Right hindlimb (tissue), 1 donor: ENCODE measurements around the gene CPSF4L.

Experiments
- DNase-seq: peaks from one replicate; pipeline ENCODE4 v3.0.0-alpha.2; 2018

The CPSF4L gene

DNA sequence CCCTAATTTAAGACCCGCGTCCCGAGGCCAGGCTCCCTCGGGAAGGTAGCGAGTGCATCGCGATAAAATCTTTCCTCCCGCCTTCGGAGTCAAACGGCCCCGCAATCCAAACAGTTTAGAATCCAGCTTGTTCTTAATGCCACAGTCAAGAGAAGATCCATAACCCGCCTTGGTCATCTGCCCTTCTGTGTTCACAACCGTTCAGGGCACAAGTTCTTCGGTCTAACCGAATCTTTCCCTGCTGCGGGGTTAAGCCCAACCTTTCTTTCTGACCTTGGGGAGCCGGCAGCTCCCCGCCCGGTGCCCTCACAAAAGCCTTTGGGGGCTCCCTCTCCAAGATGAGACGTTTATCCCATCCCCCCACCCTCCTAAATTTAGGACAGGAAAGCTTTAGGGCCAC, 30.3 kb downstream of the CPSF4L start:
- no peak for DNase-seq

DNA sequence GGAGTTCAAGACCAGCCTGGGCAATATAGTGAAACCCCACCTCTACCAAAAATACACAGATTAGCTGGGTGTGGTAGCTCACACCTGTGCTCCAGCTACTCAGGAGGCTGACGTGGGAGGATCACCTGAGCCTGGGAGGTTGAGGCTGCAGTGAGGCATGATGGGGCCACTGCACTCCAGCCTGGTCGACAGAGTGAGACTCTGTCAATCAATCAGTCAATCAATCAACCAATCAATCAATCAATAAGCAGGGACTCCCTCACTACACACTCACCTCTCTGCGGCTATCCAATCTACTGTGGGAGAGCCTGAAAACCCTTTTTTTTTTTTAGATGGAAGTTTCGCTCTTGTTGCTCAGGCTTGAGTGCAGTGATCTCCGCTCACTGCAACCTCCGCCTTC, 31.6 kb downstream of the CPSF4L start:
- no peak for DNase-seq

DNA sequence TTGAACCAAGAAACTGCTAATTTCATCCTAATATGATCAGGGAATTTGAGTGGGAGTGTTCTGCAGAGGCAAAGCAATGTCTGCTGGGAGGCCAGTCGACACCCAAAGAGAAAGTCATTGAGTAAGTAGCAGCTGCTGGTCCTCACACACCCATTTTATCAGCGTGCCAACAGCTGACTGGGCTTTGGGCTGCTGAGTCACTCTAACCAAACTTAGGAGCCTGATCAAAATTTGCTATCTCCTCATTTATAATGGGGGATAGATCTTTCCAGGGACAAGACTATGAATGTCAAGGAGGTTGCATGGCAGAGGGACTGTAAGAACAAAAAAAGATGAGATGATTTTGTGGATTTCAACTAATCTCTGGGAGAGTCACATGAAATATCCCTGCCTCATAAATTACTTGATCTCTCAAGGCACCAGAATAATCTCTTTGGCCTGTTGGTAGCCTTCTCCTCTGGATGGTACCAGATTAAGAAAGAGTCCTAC, 32.9 kb downstream of the CPSF4L start:
- DNase-seq, result peak; percentile 49

DNA sequence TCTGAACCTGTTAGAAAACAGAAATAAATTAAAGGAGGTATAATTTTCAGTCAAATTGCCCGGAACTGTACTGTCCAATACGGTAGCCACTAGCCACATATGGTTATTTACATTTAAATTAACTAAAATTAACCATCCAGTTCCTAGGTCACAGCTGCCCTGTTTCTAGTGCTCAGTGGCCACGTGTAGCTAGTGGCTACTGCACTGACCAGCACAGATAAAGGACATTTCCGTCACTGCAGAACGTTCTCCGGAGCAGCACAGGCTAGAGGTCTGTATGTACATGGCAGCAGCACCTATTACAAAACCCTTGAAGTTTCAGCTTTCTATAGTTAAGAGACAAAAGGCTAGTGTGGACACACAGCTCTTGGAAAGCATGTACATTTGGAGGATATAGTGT, 33.7 kb downstream of the CPSF4L start:
- DNase-seq, result no peak

DNA sequence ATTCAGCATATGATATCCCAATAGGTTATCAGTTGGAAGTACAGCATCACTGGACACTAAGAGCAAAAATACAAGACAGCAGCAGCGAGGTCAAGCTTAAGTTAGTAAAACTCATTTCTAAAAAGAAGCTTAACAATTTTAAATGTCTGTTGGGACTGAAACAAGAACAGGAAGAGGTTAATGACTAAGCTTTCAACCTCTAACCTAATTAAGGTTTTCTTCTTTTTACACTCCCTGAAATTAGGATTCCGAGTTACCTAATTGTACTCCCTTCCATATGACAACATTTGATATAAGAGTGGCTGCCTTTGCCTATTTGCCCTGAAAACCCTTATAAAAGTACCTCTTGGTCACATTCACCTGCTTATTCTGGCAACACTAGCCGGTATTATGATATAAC, 34.3 kb downstream of the CPSF4L start:
- no peak for DNase-seq

DNA sequence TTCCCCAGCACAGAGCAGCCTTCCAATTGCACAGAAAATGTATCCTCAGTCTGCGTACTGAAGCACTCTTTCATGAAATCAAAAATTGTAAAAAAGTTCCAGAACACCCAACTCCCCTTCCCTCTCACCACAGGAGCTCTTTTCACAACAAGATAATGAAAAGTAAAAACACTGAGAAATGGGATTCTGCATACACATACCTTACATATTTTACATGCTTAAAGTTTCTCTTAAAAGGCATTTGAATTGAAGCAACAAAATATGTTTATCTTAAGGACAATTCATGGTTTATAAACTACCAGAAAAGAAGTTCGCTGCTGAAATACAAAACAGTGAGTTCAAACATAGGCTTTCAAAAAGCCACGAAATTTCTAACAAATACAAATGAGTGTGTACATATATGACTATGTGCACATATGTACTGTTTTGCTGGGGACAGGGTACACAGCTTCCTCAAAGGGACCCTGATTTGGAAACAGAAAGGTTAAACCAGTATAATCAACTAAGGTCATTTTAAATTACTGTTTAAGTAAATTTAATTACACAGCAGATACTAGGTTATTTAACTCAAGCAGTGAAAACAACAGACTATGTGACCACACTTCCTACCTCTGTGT, 35.0 kb downstream of the CPSF4L start:
- no peak for DNase-seq

DNA sequence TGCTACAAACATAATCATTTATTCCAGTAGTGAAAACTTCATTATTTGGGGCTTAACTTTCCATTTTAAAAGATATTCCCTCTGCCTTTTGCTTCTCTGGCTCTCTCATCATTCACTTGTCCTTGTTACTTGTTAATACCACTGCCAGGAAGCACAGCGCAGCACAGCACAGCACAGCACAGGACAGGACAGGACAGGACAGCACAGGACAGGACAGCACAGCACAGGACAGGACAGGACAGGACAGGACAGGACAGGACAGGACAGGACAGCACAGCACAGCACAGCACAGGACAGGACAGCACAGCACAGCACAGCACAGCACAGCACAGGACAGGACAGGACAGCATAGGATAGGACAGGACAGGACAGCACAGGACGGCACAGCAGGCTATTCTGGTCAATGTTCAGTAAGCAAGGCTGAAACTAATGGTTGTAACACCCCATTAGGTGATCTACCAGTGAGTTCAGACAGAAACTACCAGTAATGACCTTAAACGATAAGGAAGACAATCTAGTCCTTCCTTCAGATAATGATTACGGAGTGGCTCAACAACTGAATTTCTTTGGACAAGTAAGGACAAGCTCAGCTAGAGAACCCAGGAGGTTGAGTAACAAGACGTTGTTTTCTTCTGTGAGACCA, 36.9 kb downstream of the CPSF4L start:
- DNase-seq, result no peak

DNA sequence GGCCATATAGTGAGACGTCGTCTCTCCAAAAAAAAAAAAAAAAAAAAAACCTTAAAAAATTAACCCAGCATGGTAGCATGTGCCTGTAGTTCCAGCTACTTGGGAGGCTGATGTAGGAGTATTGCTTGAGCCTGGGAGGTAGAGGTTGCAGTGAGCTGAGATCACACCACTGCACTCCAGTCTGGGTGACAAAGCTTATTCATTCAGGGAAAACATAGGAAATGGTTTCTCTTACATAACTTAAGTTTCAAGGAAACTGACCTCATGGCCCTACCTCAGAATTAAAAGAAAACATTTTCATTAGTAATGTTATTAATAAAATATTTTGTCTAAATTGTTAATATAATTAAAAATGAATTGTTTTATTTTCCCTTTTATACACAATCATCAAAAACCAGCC, 37.4 kb downstream of the CPSF4L start:
- DNase-seq, result no peak

DNA sequence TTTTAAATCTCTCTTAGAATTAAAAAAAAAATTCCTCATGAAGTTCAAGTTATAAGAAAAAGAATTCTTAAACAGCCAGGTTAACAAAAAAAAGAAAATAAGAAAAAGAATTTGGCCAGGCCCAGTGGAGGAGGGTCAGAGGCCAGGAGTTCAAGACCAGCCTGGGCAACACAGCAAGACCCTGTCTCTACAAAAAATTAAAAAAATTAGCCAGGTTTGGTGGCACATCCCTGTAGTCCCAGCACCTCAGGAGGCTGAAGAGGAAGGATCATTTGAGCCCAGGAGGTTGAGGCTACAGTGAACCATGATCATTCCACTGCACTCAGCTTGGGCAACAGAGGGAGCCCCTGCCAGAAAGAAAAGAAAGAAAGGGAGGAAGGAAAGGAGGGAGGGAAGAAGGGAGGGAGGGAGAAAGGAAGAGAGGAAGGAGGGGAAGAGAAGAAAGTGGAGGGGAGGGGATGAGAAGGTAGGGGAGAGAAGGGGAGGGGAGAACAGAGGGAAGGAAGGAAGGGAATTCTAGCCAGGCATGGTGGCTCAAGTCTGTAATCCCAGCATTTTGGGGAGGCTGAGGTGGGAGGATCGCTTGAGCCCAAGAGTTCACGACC, 38.0 kb downstream of the CPSF4L start:
- no peak for DNase-seq

DNA sequence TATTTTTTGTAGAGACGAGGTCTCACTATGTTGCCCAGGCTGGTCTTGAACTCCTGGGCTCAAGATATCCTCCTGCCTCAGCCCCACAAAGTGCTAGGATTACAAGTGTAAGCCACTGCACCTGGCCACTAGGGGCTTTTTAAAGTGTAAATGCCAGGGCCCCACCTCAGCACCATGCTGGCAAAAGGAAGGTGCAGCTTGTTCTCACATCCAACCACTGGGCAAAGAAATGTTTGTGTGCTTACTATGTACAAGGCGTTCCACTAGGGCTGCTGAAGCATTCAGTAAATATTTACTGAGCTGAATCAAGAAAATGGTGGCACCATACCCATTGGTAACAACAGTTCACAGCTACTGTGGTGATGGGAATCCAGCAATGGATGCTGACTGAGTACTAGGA, 46.2 kb downstream of the CPSF4L start:
- DNase-seq, result no peak

DNA sequence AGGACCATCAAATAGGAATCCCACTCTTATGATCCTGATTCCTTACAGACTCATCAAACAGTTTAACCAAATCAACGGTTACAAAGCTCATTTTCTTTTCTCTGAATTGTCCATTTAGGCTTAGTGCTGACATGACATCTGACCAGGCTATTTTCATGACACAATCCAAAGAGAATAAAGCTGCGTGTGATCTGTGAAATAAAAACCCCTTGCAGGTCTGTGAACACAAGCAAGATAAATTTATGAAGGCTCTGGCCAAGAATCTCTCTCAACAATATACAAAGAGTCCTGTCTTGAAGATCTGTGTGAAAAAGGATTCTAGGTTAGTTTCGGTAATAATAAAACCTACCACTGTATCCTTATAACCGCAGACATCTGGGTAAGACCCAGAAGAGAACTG, 46.8 kb downstream of the CPSF4L start:
- no peak for DNase-seq

DNA sequence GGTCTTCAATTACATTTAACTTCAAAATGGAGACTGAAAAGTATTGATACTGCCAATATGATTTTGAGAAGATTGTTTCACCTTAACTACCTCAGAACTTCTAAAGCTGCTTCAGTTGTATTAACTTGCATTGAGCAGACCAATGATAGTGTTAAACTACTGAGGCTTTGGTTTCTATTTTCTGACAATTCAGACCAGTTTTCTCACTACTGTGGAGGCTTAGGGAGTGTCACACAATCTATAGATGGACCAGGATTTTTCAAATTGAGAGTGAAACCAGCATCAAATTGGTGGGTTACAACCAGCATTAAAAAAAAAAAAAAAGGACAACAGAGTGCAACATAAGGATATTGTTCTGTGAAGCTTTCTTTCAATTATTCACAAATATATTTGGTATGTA, 47.7 kb downstream of the CPSF4L start:
- DNase-seq, result no peak

DNA sequence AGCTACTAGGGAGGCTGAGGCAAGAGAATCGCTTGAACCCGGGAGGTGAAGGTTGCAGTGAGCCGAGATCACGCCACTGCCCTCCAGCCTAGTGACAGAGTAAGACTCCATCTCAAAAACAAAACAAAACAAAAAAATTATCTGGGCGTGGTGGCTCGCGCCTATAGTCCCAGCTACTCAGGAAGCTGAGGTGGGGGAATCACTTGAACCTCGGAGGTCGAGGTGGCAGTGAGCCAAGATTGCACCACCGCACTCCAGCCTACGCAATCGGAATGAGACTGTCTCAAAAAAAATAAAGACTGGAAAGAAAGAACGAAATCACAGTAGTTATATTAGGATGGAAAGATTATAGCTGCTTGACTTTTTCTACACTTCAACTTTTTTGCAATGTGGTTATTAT, 49.9 kb downstream of the CPSF4L start:
- DNase-seq, result no peak

DNA sequence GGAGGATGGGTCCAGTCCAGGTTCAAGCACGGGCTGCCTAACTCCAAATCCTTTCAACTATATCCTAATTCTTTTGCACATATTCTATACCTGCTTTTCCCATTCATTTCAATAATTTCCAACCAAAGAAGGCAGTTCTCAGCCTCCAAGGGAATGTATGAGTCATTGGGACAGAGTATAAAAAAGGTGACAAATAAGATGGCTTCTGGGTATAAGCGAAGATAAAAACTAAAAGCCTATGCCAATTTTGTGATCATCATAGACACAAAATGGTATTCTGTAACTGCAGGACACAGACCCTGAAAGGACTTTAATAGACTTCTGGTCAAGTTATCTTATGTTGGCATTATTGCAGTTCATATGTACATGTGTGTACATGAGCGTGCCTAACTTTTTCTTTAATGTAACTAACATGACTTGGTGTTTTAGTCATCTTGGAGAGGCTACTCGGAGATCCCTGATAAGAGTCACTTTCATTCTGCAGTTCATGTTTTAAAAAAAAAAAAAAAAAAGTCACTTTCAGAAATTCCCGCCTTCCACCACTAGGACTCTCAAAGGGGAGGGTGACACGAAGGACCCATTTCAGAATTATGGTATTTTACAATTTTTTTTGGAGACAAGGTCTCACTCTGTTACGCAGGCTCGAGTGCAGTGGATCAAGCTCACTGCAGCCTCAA, 51.5 kb downstream of the CPSF4L start:
- DNase-seq, result no peak

DNA sequence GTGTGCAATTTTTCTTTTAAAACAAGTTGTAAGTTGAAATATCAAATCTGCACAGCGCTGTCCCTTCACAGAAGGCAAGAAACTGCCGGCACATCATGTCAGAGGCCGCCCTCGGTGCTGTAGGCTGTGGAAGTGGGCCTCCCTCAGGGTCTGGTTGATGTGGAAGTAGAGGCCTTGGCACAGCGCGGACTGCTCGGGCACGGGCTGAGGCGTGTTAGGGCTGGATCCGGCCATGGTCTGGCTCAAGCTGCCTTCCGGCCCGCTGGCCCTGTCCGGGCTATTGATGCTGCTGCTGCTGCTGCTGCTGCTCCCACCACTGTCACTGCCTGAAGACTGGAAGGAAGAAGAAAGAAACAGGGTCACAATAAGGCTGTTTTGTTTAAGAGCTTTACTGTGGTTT, 52.2 kb downstream of the CPSF4L start:
- no peak for DNase-seq

DNA sequence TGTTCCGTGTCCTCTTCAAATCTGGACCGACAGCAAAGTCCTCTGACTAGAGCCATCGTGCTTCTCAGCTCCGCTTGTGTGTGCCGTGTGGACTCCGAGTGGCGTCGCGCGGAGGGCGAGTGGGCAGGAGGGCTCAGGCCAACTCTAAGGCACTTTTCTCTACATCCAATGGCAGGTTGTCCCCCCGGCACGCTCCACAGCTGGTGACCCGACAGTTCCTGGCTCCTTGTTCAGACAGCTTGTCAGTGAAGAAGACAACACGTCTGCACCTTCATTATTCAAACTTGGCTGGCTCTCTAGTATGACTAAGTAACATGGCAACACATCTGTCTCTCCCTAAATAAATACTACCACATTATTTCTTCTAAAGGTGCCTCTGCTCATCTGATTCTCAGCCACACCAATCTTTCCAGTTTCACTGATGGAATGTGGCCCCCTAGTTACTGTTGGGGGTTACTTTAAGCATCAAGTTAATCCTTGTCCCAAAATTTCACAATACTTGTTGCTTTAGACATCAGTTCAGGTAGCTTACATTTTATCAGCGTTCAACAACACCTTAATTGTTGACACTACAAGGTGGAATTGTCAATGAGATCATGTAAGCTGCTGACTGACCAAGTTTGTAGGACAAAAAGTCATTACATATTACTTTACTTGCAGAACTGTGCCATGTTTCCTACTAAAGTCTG, 53.4 kb downstream of the CPSF4L start:
- no peak for DNase-seq

DNA sequence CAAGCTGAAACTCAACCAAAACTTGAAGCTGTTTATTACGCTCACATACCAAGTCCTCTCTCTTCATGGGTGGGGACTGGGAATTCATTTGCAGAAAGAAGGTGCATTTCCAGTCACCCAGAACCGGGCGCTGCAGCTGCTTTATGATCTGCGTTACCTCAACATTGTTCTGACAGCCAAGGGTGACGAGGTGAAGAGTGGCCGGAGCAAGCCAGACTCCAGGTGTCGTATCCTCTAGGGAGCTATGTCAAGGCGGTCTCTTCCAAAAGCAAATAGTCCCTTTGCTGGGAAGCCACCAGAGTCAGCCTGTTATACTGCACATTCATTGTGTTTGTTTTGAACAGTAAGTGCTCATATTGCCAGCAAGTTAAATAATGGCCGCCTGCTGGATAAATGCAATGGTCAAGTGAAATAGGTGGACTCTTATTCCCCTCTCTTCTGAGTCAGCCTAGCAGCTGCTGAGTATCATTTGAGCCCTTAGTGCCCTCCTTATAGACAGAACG, 56.2 kb downstream of the CPSF4L start:
- DNase-seq, result no peak

DNA sequence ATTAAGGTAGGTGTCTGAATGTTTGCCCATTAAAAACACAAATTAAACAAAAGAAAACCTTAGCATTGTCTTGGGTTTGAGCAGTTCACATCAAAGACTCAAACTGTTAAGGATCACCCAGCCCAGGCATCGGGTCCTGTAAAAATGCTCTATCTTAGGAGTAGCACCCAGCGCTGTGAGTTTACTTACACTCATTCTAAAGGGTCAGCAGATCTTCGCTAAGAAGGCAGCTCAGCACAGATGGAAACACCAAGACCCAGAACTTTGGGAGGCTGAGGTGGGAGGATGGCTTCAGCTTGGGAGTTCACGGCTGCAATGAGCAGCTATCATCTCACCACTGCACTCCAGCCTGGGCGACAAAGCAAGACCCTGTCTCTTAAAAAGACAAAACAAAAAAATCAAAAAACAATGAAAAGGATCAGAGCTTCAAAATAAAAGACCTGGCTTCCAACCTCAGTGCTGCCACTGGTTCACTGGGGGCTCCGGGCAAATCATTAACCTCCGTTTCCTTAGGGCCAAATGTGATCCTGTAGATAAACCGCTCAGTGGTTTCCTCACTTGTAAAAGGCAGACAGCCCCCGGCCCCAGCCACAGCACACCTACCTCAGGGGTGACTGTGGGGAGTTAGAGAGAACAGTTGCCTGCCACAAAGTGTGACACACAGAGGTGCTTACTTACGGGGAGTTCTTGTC, 57.7 kb downstream of the CPSF4L start:
- DNase-seq, result no peak

DNA sequence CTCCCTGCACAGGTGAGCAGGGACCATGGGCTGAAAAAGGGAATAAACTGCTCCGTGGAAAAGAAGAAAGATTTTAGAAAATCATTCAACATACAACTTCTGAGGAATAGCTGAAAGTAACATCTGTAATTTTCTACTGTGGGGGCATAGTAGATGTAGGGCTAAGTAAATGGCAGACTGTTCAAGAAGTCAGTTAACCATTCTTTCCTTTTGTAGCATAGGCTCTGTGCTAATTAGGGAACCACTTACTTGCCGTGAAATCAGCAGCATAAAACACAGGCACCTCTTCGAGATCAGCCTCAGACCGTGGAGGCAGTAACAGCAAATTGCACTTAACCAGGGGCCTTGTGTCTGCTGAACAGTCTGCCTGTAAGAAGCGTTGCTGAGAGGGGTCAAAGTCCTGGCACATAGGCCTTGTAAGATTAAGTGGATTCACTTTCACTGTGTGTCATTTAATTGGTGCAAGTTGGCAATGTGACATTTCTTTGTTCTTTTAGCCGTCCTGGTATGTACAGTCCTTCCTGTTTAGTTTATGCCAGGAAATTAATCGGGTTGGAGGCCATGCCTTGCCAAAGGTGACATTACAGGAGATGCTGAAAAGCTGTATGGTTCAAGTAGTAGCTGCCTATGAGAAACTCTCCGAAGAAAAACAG, 58.4 kb downstream of the CPSF4L start:
- DNase-seq, result no peak

DNA sequence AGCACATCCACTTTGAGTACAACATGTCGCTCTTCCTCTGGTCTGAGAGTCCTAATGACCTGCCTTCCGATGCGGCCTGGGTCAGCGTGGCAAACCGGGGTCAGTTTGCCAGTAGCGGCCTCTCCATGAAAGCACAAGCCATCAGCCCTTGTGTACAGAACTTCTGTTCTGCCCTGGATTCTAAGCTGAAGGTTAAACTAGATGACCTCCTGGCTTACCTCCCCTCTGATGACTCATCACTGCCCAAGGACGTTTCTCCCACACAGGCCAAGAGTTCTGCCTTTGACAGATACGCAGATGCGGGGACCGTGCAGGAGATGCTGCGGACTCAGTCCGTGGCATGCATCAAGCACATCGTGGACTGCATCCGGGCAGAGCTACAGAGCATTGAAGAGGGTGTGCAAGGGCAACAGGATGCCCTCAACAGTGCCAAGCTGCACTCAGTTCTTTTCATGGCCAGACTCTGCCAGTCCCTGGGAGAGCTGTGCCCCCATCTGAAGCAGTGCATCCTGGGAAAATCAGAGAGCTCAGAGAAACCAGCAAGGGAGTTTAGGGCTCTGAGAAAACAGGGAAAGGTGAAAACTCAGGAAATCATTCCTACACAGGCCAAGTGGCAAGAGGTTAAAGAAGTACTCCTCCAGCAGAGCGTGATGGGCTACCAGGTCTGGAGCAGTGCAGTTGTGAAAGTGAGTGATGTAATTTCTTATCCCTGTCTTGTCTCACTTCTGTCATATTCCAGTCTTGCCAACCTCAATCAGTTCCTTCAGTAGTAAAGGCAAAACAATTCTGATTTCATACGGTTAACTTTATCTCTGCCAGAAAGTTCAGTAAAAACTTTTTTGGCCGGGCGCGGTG, 60.2 kb downstream of the CPSF4L start:
- no peak for DNase-seq

DNA sequence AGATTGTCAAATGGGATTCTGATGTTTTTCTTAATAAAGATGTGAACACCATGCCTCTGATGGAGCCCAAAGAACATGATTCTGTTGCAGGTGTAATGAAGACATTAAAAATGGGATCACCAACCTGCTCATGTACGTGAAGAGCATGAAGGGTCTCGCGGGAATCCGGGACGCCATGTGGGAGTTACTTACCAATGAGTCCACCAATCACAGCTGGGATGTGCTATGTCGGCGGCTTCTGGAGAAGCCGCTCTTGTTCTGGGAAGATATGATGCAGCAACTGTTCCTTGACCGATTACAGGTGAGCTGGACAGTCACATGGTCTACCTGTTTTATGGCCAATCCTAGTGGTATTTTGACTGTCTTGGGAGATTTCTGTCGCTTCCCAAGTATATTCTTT, 61.2 kb downstream of the CPSF4L start:
- DNase-seq, result no peak
